ENCODE data around the gene ACTA2.

The ACTA2 gene

DNA sequence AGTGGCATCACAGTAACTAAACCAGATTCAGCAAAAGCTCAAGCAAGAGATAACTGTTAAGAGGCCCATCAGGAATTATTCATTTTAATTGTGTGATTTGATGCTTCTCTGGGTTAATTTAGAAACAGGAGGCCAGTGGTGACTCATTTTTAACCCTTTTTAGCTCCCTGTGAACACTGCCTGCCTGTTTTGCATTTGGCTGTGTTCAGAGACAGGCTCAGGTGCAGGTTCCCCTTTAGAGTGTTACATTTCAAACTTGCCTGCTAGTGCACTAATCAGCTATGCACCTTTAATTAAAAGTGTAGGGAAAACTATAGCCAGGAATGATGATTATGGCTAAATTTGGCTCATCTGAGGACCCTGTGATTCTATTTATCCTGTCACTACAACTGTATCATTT lies 66.0 kb downstream of the ACTA2 start:
- Histone ChIP-seq H3K36me3 (ENCODE audit: control insufficient read depth, insufficient read depth, low read length) (no peaks in the 10 kb centered on the region), H3K27me3 (ENCODE audit: control insufficient read depth, insufficient read depth, low read length, poor library complexity, severe bottlenecking) (peaks cover 8% of the 10 kb centered on the region), H3K27ac (ENCODE audit: insufficient read depth, low read depth, low read length, poor library complexity, severe bottlenecking) (no peak overlapping the region), H3K4me3 (ENCODE audit: insufficient read depth, low read depth, low read length) (no peak overlapping the region), H3K4me1 (ENCODE audit: control insufficient read depth, insufficient read depth, low read length) (no peaks in the 10 kb centered on the region), H3K9me3 (ENCODE audit: control insufficient read depth, low read length) (no peaks in the 10 kb centered on the region)
